Peyer's patch (tissue), 4 donors: Measurements from ENCODE around the gene DPRX. TPM values are rescaled to one million over a fixed set of nuclear protein-coding genes. Genes with fewer than 3 reads are reported as not detected.

Experiments used
- DNase-seq, 3 donors: peaks; one replicate each; pipeline ENCODE4 v3.0.0-alpha.2; 2017 to 2019
- H3K27ac ChIP-seq, 4 donors: fragments of 200-600 bp; sonication (generic); one replicate each; pipeline ENCODE4 v1.5.1; 2016 to 2019
- H3K27me3 ChIP-seq, 2 donors: fragments of 200-600 bp; sonication (generic); one replicate each; pipeline ENCODE4 v1.5.1; 2019
- H3K36me3 ChIP-seq, 3 donors: fragments of 200-600 bp; sonication (generic); one replicate each; pipeline ENCODE4 v1.5.1; 2016 to 2019
- H3K4me1 ChIP-seq, 4 donors: fragments of 200-600 bp; sonication (generic); one replicate each; pipeline ENCODE4 v1.5.1; 2016 to 2019
- H3K4me3 ChIP-seq, 4 donors: fragments of 200-600 bp; sonication (generic); 1 replicate in 3 of 4; 2 replicates in 1 of 4; pipeline ENCODE4 v1.5.1; 2016 to 2019; ENCODE audit warnings: mild to moderate bottlenecking in 1 of 4
- H3K9me3 ChIP-seq, 4 donors: fragments of 200-600 bp; sonication (generic); one replicate each; pipeline ENCODE4 v1.5.1; 2016 to 2019; ENCODE audit warnings: mild to moderate bottlenecking in 1 of 4
- POLR2A ChIP-seq, 2 donors: fragments of 450-650 bp; IDR thresholded peaks; one replicate each; pipeline ENCODE4 v1.5.1; 2017; ENCODE audit warnings: antibody characterized with exemption in 2 of 2, mild to moderate bottlenecking in 2 of 2, moderate library complexity in 2 of 2
- total RNA-seq, 4 donors: library from RNA; depleted of rRNA; stranded (reverse); fragments of >200 nt; gene quantifications; one replicate each; pipeline ENCODE4 v1.1.0, GENCODE V29; 2016
- TF ChIP-seq, protein P1 (sequence below), 6 experiments: fragments of 450-650 bp in 4 of 6; fragments of 200-600 bp in 2 of 6; sonication (generic) in 1 of 6; IDR thresholded peaks; one replicate each; pipeline ENCODE4 v1.5.1; 2017 to 2019; ENCODE audit warnings: antibody characterized with exemption in 6 of 6, mild to moderate bottlenecking in 3 of 6, moderate library complexity in 1 of 6

DPRX gene
- total RNA-seq, 4 donors from 2014 or later = not detected

- Histone ChIP-seq H3K27ac (no peak overlapping the region), H3K4me1 (no peaks in the 10 kb centered on the region), H3K36me3 (no peaks in the 10 kb centered on the region), H3K9me3 (peaks cover 0 to 16% (median 0%) of the 10 kb centered on the region in 4 donors), H3K4me3 (no peak overlapping the region), H3K27me3 (no peaks in the 10 kb centered on the region)
- no peak for DNase-seq
- no peak for TF ChIP-seq POLR2A (IDR thresholded peaks at IDR 0.05)
- TF ChIP-seq, protein P1, sequence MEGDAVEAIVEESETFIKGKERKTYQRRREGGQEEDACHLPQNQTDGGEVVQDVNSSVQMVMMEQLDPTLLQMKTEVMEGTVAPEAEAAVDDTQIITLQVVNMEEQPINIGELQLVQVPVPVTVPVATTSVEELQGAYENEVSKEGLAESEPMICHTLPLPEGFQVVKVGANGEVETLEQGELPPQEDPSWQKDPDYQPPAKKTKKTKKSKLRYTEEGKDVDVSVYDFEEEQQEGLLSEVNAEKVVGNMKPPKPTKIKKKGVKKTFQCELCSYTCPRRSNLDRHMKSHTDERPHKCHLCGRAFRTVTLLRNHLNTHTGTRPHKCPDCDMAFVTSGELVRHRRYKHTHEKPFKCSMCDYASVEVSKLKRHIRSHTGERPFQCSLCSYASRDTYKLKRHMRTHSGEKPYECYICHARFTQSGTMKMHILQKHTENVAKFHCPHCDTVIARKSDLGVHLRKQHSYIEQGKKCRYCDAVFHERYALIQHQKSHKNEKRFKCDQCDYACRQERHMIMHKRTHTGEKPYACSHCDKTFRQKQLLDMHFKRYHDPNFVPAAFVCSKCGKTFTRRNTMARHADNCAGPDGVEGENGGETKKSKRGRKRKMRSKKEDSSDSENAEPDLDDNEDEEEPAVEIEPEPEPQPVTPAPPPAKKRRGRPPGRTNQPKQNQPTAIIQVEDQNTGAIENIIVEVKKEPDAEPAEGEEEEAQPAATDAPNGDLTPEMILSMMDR (IDR thresholded peaks at IDR 0.05) = no peak
Observed at GRCh38 chr19:53646144-53646543, 14.3 kb downstream of the DPRX start.

DNA sequence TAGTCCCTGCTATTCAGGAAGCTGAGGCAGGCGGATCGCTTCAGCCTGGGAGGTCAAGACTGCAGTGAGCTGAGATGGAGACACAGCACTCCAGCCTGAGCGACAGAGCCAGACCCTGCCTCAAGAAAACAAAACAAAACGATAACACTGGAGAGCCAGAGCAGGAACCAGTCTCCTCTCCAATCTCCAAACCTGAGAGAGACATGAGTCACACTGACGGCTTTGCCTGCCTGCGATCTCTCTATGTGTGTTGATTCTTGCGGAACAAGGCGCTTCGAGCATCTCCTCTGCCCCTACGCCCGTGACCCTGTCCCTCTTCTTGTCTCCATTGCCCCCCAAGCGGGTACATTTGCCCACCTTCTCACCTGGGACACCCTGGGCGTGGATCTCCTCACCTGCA is 15.6 kb downstream of the DPRX start:
- TF ChIP-seq POLR2A (IDR thresholded peaks at IDR 0.05) = no peak
- TF ChIP-seq, protein P1 (IDR thresholded peaks at IDR 0.05) = no peak
- H3K36me3 ChIP-seq = no peaks in the 10 kb centered on the region
- H3K4me3 ChIP-seq = no peak overlapping the region
- H3K4me1 ChIP-seq = no peaks in the 10 kb centered on the region
- no peak for DNase-seq
- no peaks in the 10 kb centered on the region for H3K27me3 ChIP-seq
- H3K27ac ChIP-seq = no peak overlapping the region
- H3K9me3 ChIP-seq = peaks cover 0 to 16% (median 0%) of the 10 kb centered on the region in 4 donors

DNA sequence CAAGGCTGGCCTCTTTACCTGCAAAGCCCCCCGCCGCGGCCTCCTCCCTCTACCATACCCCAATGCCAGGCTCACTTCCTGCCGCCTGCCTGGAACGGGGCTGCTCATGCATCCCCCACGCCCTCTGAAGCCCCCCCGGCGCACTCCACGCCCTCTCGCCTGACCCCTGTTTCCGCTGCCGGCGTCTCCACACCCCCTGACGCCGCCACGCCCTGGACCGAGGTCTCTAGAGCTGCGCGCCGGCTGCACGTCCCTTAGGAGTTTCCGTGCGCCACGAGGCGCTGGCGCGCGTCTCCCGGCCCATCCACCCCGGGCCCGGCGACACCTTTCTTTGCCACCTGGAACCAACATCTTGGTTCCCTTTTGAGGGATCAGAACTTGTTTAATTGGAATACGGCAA is 16.0 kb downstream of the DPRX start:
- TF ChIP-seq, protein P1 (IDR thresholded peaks at IDR 0.05) = no peak
- TF ChIP-seq POLR2A (IDR thresholded peaks at IDR 0.05) = no peak
- DNase-seq = no peak
- H3K36me3 ChIP-seq = no peaks in the 10 kb centered on the region
- H3K27ac ChIP-seq = no peak overlapping the region
- peaks cover 0 to 19% (median 0%) of the 10 kb centered on the region in 4 donors for H3K9me3 ChIP-seq
- H3K4me1 ChIP-seq = no peaks in the 10 kb centered on the region
- H3K27me3 ChIP-seq = no peaks in the 10 kb centered on the region
- no peak overlapping the region for H3K4me3 ChIP-seq

- Histone ChIP-seq H3K27me3 (no peaks in the 10 kb centered on the region), H3K36me3 (no peaks in the 10 kb centered on the region), H3K27ac (no peak overlapping the region), H3K9me3 (peaks cover 0 to 29% (median 0%) of the 10 kb centered on the region in 4 donors), H3K4me1 (no peaks in the 10 kb centered on the region), H3K4me3 (no peak overlapping the region)
- no peak for TF ChIP-seq POLR2A (IDR thresholded peaks at IDR 0.05)
- TF ChIP-seq, protein P1 (IDR thresholded peaks at IDR 0.05) = no peak
- DNase-seq = no peak
Observed at GRCh38 chr19:53649746-53650593, 18.2 kb downstream of the DPRX start.

- H3K9me3 ChIP-seq = peaks cover 0 to 32% (median 0%) of the 10 kb centered on the region in 4 donors
Observed at GRCh38 chr19:53652476-53652875, 20.7 kb downstream of the DPRX start.

More at GRCh38 chr19:53652476-53652875, 20.7 kb downstream of the DPRX start:
- DNase-seq = no peak
- TF ChIP-seq, protein P1 (IDR thresholded peaks at IDR 0.05) = no peak
- TF ChIP-seq POLR2A (IDR thresholded peaks at IDR 0.05) = no peak
- H3K4me1 ChIP-seq = no peaks in the 10 kb centered on the region
- H3K27me3 ChIP-seq = no peaks in the 10 kb centered on the region
- H3K4me3 ChIP-seq = no peak overlapping the region
- no peak overlapping the region for H3K27ac ChIP-seq
- no peaks in the 10 kb centered on the region for H3K36me3 ChIP-seq
